SH-SY5Y (cell line): ENCODE measurements around the gene TMUB2.

ENCODE experiments used
- GATA2 ChIP-seq: IDR thresholded peaks from 2 replicates; pipeline ENCODE4 v1.6.1; 2011; ENCODE audit warnings: mild to moderate bottlenecking, low read depth, low read length
- GATA3 ChIP-seq: IDR thresholded peaks from 2 replicates; pipeline ENCODE4 v1.6.1; 2011; ENCODE audit warnings: low read depth, mild to moderate bottlenecking, low read length, moderate library complexity

The TMUB2 gene

DNA sequence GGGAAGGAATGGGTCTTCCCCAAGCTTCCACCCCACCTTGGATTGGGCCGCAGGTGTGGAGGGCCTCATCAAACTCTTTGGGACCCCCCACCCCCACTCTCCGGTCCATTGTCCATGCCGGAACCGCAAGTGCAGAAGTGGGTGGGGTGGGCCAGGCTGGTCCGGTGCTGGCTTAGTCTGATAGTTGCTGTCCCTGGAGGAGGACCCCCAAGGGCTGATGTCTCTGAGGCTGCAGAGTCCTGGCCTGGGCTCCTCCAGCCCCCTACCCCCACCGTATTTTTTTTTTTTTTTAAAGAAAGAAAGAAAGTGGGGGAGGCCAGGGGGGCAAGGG is 20.0 kb downstream of the TMUB2 start:
- TF ChIP-seq GATA2 (no peak), GATA3 (no peak)

DNA sequence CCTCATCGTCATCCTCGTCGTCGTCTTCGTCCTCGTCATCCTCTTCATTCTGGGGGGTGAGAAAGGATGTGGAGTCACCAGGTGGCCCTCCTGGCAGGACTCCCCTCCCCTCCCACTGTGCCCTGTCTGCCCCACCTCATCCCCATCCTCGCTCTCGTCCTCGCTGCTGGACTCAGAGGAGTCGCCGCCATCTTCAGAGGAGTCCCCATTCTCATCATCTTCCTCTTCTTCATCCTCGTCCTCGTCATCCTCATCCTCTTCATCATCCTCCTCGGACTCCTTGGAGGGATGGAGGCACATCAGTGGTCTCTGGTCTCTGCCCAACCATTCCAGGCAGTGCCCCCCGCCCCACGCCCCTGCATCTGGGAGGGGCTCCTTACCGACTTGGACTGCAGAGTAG is 20.5 kb downstream of the TMUB2 start:
- no peak for TF ChIP-seq GATA3
- TF ChIP-seq GATA2: no peak

DNA sequence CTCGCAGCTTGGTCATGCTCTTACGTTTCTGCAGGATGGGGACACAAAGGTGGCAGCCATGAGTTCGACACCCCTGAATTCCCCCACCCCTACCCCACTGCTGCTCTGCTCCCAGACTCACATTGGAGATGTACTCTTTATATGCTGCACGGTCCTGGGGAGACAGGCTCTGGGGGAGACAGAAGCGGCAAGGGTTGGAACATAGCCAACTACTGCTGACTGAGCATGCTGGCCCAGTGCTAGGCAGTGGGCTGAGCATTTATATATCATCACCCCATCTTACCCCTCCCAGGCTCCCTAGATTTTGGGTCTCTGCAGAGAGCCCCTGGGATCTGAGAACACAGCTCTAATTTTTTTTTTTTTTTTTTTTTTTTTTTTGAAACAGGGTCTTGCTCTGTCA is 21.0 kb downstream of the TMUB2 start:
- no peak for TF ChIP-seq GATA3
- TF ChIP-seq GATA2: no peak

DNA sequence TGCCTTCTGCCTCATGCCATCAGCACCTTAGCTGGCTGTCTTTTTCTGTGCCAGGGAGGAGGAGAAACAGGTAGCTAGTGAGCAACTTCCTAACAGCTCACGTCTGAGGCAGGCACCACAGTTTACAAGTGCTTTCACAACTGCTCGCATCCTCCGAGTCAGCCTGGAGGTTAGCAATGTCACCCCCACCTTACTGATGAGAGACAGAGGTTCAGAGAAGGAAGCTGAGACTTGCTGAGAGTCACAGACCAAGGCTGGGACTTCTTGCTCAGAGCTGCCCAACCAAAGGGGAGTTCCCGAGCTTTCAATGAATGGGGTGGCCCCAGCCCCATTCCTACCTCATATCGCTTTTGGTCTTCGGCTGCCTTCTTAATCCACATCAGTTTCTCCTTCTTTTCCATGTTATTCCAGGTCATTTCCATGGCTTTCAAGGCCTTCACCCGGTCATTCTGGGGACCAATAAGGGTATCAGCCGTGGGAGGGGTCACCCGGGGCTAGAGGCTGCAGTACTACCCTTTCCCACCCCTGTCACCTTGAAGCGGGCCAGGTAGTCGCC is 23.1 kb downstream of the TMUB2 start:
- TF ChIP-seq GATA2 (no peak), GATA3 (no peak)

DNA sequence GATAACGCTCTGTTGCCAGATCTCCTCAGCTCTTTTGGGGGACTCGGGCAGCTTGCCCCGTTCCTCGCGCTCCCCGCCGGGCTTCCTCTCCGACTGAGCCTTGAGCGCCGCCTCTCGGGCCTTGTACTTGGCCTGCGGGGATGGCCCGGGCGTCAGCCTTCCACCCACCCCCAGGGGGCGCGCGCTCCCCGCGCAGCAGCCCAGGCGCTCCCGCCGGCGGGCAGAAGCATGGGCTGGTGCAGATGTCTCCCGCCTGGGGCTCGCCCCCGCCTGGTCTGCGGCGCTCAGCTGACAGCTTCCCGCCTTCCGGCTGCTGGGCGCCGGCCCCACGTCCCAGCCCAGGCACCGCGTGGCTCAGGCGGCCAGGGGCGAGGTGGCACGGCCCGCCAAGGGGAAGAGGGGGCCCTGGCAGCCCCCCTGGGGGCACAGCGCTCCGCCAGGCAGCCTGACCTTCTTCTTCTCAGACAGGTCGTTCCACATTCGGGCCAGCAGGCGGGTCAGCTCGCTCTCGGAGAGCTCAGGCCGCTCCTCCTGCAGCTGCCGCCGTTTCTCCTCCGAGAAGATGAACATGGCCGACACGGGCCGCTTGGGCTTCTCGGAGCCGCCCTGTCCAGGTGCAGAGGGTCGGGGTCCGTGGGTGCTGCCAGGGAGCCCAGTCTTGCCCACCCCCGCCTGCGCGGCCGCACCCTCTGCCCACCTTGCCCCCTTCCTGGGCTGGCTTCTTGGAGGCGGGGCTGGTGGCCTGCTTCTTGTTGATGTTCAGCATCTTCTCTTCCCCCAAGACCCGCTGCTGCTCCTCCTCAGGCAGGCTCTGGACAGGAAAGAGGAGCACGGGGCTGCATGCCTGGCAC is 23.8 kb downstream of the TMUB2 start:
- TF ChIP-seq GATA3 (no peak), GATA2 (no peak)

DNA sequence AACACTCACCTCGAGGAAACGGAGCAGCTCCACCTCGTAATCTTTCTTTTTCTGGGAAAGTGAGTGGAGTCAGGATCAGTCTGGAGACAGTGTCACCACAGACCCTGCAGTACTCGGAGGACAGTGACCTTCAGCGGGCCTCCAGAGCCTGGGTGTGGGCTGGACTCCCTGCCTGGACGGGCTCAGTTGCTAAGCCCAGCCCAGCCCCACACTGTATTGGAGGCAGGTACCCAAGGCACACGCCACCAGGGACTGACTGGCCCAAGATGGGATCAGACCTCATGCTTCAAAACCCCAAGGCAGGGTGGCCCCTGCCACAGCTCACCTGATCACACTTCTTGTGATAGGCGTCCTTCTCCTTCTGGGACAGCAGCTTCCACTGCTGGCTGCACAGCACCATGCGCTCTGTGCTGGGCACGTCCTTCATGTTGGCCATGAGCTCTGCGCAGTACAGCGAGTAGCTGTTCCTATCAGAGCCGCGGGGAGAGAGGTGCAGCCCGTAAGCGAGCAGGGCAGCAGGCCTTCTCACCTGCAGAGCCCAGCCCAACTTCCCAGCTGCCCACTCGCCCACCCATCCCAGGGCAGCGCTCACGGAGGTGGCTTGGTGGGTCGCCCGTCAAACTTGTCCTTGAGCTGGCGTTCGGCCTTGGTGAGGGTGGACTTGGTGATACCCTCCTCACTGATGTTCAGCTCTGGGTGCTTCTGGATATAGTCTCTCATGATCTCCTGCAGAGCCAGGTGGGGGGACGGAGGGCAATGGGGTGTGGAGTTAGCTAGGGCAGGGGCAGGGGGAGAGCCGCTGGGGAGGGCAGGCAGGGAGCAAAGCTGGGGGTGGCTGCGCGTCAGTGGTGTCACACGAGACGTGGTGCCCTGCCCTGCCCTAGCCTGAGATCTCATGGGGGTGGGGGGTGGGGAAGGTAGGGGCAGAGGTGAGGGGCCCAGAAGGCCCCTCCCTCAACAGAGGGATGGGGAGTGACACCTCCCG is 24.8 kb downstream of the TMUB2 start:
- TF ChIP-seq GATA3: no peak
- no peak for TF ChIP-seq GATA2

DNA sequence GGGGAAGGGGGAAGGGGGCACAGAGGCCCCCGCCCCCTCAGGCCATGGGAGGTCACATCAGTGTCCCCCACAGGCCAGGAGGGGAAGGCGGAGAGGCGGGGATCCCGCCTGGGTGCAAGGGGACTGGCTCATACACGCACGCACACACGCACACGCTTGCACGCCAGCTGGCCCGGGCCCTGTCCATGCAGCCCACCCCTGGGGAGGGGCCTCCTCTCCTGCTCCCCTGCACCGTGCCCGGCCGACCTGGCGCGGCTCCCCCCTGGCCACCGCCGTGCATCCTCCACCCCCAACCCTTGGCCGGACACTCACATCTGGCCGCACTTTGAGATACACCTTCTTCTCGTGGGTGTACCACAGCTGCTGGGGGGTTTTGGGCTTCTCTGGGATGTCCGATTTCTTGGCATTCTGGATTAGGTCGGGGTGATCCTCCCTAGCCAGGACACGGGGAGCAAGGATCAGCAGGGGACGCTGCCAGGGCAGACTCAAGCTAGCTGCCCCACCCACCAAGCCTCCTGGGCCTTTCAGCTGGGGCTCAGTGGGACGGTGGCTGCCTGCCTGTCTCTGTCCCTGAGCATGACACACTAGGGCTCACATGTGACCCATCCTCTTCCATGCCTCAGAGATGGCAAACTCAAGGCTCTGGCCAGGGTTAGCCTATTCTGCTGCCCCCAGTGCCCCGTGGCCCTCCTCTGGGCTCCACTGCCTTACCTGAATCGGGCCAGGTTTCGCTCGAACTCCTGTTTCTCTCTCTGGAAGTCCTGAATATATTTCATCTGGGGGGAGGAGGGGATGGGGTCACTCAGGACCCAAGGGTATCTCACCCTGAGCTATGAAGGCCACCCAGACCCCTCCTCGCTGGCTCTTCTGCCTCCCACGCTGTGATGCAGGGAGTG is 26.0 kb downstream of the TMUB2 start:
- no peak for TF ChIP-seq GATA2
- no peak for TF ChIP-seq GATA3

DNA sequence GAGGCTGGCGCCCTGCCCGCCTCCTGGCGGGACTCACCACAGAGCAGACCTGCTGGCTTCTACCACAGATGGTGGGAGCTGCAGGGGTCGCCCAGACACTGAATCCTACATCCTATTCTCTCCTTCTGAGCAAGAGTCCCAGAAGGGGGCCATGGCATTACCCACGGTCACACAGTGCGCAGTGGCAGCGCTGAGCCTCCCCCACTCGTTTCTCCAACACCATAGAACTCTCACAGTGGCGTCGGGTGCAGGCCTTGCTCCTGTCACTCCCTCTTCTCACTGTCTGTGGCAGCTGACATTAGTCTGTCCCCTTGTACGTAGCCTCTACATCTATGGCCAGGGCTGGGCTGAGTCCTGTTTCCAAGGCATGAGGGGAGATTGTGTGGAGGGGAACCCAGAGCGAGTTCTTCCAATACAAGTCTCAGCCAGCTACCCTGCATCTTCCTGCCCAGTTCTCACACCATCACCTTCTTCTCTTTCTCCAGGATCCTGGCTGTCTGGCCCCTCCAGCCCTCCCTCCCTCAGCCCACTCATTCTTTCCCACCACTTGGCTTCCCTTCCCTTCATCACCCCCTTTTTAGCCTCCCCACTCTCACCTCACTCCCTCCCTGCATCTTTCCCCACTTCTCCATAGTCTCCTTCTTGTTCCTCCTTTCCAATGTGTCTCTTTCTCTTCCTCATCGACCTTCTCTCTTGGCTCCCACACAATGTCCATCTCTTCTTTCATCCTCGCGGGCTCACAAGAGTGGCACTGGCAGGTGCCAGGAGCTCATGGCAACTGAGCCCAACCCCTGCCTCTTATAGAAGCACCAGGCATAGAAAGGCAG is 26.8 kb downstream of the TMUB2 start:
- no peak for TF ChIP-seq GATA2
- no peak for TF ChIP-seq GATA3

DNA sequence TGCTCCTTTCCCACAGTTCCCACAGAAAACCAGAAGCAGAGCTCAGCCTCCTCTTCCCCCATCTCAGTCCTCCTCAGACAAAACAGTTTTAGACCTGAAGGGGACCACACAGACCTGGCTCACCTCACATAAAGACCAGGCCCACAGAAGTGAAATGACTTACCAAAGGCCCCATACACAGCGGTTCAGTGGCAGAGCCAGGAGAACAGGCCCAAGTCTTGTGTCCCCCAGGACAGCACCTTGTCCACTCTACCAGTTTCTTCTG is 27.4 kb downstream of the TMUB2 start:
- TF ChIP-seq GATA3 (no peak), GATA2 (no peak)

DNA sequence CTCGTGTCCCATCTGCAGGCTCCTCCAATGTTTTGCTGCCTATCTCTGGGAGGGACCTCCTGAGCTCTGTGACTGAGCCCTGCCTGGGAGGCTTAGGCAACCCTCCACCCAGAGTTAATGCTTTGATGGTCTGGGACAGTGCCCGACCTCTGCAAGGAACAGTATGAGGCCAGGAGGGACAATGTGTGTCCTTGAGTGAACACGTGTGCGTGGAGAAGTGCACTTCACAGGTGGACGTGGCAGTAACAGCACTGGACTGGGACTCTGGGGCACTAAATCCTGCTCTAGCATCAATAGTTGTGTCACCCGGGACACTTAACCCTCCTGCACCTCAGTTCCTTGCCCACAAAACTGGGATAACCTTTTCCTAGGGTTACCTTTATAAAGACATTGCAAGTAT is 28.1 kb downstream of the TMUB2 start:
- TF ChIP-seq GATA2 (no peak), GATA3 (no peak)

DNA sequence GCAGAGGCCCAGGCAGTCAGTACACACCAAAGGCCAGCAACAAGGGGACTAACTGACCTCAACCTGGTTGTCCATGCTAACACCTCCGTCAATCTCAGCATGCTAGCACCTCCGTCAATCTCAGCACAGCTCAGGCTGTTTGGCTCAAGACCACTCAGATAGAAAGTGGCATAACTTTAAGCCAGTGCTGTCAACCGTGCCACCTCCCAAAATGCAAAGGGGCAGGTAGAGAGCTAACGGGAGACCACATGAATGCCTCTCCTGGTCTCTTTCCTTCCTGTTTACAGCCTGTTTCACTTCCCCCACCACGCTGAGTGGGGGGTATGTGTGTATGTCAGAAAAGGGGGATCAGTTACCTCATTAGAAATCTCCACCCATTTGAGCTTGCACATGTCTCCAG is 29.4 kb downstream of the TMUB2 start:
- TF ChIP-seq GATA3: no peak
- no peak for TF ChIP-seq GATA2

DNA sequence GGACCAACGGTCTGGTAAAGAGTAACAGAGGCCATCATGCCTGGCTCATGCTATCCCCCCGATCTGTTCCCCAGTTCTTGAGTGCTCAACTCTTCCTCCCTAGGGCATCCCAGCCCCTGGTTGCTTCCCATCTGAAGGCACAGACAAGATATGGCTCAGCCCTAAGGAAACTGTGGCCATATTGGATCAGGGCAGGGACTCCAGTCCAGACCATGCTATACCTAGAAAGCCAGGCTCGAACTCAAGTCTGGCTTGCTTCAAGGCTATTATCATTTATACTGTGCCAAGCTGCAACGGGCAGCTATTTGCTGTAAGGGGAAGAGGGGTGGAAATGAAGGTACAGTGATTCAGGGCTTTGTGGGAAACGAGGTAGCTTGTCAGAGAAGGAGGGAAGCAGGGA is 29.9 kb downstream of the TMUB2 start:
- no peak for TF ChIP-seq GATA3
- no peak for TF ChIP-seq GATA2

DNA sequence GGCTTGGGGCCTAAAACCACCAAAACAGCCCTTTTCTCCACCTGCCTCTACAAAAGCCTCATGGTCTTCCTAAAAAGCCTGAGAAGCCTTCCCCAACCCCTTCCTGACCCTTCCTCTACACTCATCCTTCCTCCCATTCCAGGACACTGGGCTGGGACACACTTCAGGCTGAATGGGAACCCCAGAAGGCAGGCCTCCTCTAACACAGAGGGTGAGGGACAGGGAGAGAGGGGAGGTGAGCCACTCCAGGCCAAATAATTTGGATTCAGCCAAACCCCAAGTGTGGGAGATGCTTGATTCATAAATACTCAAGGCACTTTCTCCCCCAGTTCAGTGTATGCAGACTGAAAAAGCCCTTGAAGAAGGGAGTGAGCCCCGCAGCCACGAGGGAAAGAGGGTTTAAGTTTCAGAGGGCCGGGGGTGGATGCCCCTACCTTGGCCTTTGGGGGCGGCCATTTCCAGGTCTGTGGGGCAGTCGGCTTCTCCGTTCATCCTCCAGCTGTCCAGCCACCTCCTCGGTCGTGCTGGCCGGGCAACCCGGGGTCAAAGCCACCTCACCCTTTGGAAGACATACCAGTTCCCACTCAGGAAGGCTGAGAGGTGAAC is 31.1 kb downstream of the TMUB2 start:
- no peak for TF ChIP-seq GATA3
- TF ChIP-seq GATA2: no peak
